Measurements from ENCODE around the gene ANGPTL8. TPM values are rescaled to one million over a fixed set of nuclear protein-coding genes. Genes with fewer than 3 reads are reported as not detected.

The ANGPTL8 gene
- total RNA-seq, 1 experiment from 2014 or later = not detected

DNA sequence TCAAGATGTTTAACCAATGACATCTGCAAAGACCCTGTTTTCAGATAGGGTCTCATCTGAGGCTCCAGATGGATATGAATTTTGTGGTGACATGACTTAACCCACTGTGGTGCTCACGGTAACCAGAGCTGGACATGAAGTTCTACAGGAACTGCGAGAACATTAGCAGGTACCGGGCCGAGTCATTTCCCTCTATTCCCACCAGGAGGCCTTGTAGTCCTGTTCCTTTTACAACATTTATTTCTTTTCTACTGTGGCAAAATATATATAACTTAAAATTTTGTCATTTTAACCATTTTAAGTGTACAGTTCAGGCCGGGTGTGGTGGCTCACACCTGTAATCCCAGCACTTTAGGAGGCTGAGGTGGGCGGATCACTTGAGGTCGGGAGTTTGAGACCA is 48.9 kb downstream of the ANGPTL8 start:
- Histone ChIP-seq H3K9me3 (ENCODE audit: control insufficient read depth, insufficient read depth, low read depth, low read length) (no peaks in the 10 kb centered on the region), H3K27ac (ENCODE audit: low read length) (no peak overlapping the region), H3K36me3 (ENCODE audit: control insufficient read depth, insufficient read depth, low read length) (no peaks in the 10 kb centered on the region), H3K4me3 (ENCODE audit: low read depth in 2 of 2, low read length in 2 of 2) (no peak overlapping the region), H3K4me1 (ENCODE audit: control insufficient read depth, insufficient read depth, low read length) (no peaks in the 10 kb centered on the region; the same call in 1 of the 2 replicates), H3K27me3 (ENCODE audit: control insufficient read depth, insufficient read depth, low read length) (no peaks in the 10 kb centered on the region)
- intact Hi-C loops (cut with micrococcal nuclease; ENCODE audit: unreplicated experiment) (no loop called here), in situ Hi-C loops (cut with HindIII; ENCODE audit: low pct_unique_long_range_greater_than_20kb, low sequenced_read_pairs) (no loop called here)
- ATAC-seq (no peak), DNase-seq (ENCODE audit: low read depth, low spot score) (no peak)
- POLR2A ChIA-PET = no interaction called here
- no TSS peak for BruUV-seq (replicated peaks)
- peak; percentile 72 for TF ChIP-seq CTCF (IDR thresholded peaks at IDR 0.05)
- TF ChIP-seq SIN3A (IDR thresholded peaks at IDR 0.05; ENCODE audit: borderline replicate concordance, insufficient read depth, low read depth, low read length) = no peak
- CTCF ChIA-PET = interaction anchor here (0.6 kb wide), 1 partner anchor 43 kb away, joined by 3 read pairs; no protein-coding TSS in a partner anchor

GRCh38 chr19:11290256-11290655 is 50.8 kb downstream of the ANGPTL8 start:
- intact Hi-C loops (cut with micrococcal nuclease; ENCODE audit: unreplicated experiment) (no loop called here), in situ Hi-C loops (cut with HindIII; ENCODE audit: low pct_unique_long_range_greater_than_20kb, low sequenced_read_pairs) (no loop called here)
- DNase-seq (ENCODE audit: low read depth, low spot score) = no peak
- Histone ChIP-seq H3K4me1 (ENCODE audit: control insufficient read depth, insufficient read depth, low read length) (no peaks in the 10 kb centered on the region; the same call in 1 of the 2 replicates), H3K4me3 (ENCODE audit: low read depth in 2 of 2, low read length in 2 of 2) (no peak overlapping the region), H3K9me3 (ENCODE audit: control insufficient read depth, insufficient read depth, low read depth, low read length) (no peaks in the 10 kb centered on the region), H3K27me3 (ENCODE audit: control insufficient read depth, insufficient read depth, low read length) (no peaks in the 10 kb centered on the region), H3K27ac (ENCODE audit: low read length) (no peak overlapping the region), H3K36me3 (ENCODE audit: control insufficient read depth, insufficient read depth, low read length) (no peaks in the 10 kb centered on the region)
- TF ChIP-seq, protein P1, sequence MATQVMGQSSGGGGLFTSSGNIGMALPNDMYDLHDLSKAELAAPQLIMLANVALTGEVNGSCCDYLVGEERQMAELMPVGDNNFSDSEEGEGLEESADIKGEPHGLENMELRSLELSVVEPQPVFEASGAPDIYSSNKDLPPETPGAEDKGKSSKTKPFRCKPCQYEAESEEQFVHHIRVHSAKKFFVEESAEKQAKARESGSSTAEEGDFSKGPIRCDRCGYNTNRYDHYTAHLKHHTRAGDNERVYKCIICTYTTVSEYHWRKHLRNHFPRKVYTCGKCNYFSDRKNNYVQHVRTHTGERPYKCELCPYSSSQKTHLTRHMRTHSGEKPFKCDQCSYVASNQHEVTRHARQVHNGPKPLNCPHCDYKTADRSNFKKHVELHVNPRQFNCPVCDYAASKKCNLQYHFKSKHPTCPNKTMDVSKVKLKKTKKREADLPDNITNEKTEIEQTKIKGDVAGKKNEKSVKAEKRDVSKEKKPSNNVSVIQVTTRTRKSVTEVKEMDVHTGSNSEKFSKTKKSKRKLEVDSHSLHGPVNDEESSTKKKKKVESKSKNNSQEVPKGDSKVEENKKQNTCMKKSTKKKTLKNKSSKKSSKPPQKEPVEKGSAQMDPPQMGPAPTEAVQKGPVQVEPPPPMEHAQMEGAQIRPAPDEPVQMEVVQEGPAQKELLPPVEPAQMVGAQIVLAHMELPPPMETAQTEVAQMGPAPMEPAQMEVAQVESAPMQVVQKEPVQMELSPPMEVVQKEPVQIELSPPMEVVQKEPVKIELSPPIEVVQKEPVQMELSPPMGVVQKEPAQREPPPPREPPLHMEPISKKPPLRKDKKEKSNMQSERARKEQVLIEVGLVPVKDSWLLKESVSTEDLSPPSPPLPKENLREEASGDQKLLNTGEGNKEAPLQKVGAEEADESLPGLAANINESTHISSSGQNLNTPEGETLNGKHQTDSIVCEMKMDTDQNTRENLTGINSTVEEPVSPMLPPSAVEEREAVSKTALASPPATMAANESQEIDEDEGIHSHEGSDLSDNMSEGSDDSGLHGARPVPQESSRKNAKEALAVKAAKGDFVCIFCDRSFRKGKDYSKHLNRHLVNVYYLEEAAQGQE (IDR thresholded peaks at IDR 0.05; ENCODE audit: insufficient read depth in 1 of 2, low read depth in 2 of 2, low read length in 1 of 2) = no peak
- TF ChIP-seq POLR2AphosphoS5 (IDR thresholded peaks at IDR 0.05; ENCODE audit: low read depth, low read length) = no peak
- TF ChIP-seq CTCF (IDR thresholded peaks at IDR 0.05) = no peak
- TF ChIP-seq SIN3A (IDR thresholded peaks at IDR 0.05; ENCODE audit: borderline replicate concordance, insufficient read depth, low read depth, low read length) = no peak
- CTCF ChIA-PET = interaction anchor here (0.6 to 0.9 kb wide), 2 partner anchors 23 to 152 kb away, joined by 6 to 7 read pairs; no protein-coding TSS in a partner anchor
- ATAC-seq = no peak
- BruUV-seq (replicated peaks) = no TSS peak
- POLR2A ChIA-PET = no interaction called here

GRCh38 chr19:11291415-11291814 is 52.0 kb downstream of the ANGPTL8 start:
- DNase-seq (ENCODE audit: low read depth, low spot score) (no peak), ATAC-seq (no peak)
- H3K4me1 ChIP-seq (ENCODE audit: control insufficient read depth, insufficient read depth, low read length) = no peaks in the 10 kb centered on the region; the same call in 1 of the 2 replicates
- in situ Hi-C loops (cut with HindIII; ENCODE audit: low pct_unique_long_range_greater_than_20kb, low sequenced_read_pairs) = no loop called here
- POLR2A ChIA-PET = no interaction called here
- no peaks in the 10 kb centered on the region for H3K36me3 ChIP-seq (ENCODE audit: control insufficient read depth, insufficient read depth, low read length)
- BruUV-seq (replicated peaks) = no TSS peak
- no peaks in the 10 kb centered on the region for H3K9me3 ChIP-seq (ENCODE audit: control insufficient read depth, insufficient read depth, low read depth, low read length)
- H3K4me3 ChIP-seq (ENCODE audit: low read depth in 2 of 2, low read length in 2 of 2) = no peak overlapping the region
- H3K27me3 ChIP-seq (ENCODE audit: control insufficient read depth, insufficient read depth, low read length) = no peaks in the 10 kb centered on the region
- TF ChIP-seq SIN3A (IDR thresholded peaks at IDR 0.05; ENCODE audit: borderline replicate concordance, insufficient read depth, low read depth, low read length) (no peak), POLR2AphosphoS5 (IDR thresholded peaks at IDR 0.05; ENCODE audit: low read depth, low read length) (no peak), CTCF (IDR thresholded peaks at IDR 0.05) (no peak), TCF7L2 (IDR thresholded peaks at IDR 0.05; ENCODE audit: low read depth, low read length) (no peak)
- TF ChIP-seq, protein P1 (IDR thresholded peaks at IDR 0.05; ENCODE audit: insufficient read depth in 1 of 2, low read depth in 2 of 2, low read length in 1 of 2) = no peak
- no peak overlapping the region for H3K27ac ChIP-seq (ENCODE audit: low read length)
- intact Hi-C loops (cut with micrococcal nuclease; ENCODE audit: unreplicated experiment) = no loop called here
- CTCF ChIA-PET = no interaction called here

Measured in Panc1 (cell line).